Measurements from ENCODE around the gene PTPRN2. TPM values are rescaled to one million over a fixed set of nuclear protein-coding genes. Genes with fewer than 3 reads are reported as not detected.

The PTPRN2 gene
- total RNA-seq, 1 experiment from 2014 or later: 2.1 TPM

MicroRNA genes within 50 kb of the gene (microRNA counts, 767-probe panel; counts per million panel counts)
- microRNA hsa-miR-595: not detected

Small RNA genes lying within 50 kb of the gene (microRNA-seq; reads per million reads assigned to microRNA genes)
- gene MIR153-2 (ENCODE audit: borderline number of aligned reads): not detected
- gene MIR5707 (ENCODE audit: borderline number of aligned reads): not detected
- gene MIR595 (ENCODE audit: borderline number of aligned reads): not detected

Other genes with a start within 250 kb of the PTPRN2 start
- gene NCAPG2, start 117.0 kb upstream of the PTPRN2 start, total RNA-seq (2021; ENCODE audit: unreplicated experiment): 73.1 TPM
- 68.2 TPM for gene ESYT2, start 241.7 kb upstream of the PTPRN2 start, total RNA-seq (2021; ENCODE audit: unreplicated experiment)